Mesendoderm (in vitro differentiated cells): ENCODE data around the gene KRT84.

Experiments
- DNase-seq: peaks from one replicate; pipeline ENCODE4 v3.0.0; 2013
- H2AK5ac ChIP-seq: 2 replicates; pipeline ENCODE4 v1.6.1; 2013; ENCODE audit warnings: low read length, inconsistent platforms
- H2BK120ac ChIP-seq: 2 replicates; pipeline ENCODE4 v1.6.1; 2013; ENCODE audit warnings: low read depth, mild to moderate bottlenecking, low read length, moderate library complexity, mixed read lengths
- H2BK15ac ChIP-seq: replicated peaks from 2 replicates; pipeline ENCODE4 v1.6.1; 2013; ENCODE audit warnings: low read depth, mild to moderate bottlenecking, moderate library complexity
- H2BK5ac ChIP-seq: 2 replicates; pipeline ENCODE4 v1.6.1; 2013; ENCODE audit warnings: low read length, inconsistent platforms
- H3K18ac ChIP-seq: 2 replicates; pipeline ENCODE4 v1.6.1; 2013; ENCODE audit warnings: mild to moderate bottlenecking, low read length, mixed read lengths
- H3K23ac ChIP-seq: one replicate; pipeline ENCODE4 v1.6.1; 2013; ENCODE audit warnings: low read length
- H3K27ac ChIP-seq: 2 replicates; pipeline ENCODE4 v1.5.1; 2013; ENCODE audit warnings: low read depth, mild to moderate bottlenecking, inconsistent platforms, low read length, moderate library complexity
- H3K27me3 ChIP-seq: 2 replicates; pipeline ENCODE4 v1.6.1; 2013; ENCODE audit warnings: low read length, control low read depth, mild to moderate bottlenecking, inconsistent platforms; ENCODE audit not compliant: insufficient read depth, poor library complexity
- H3K36me3 ChIP-seq: 2 replicates; pipeline ENCODE4 v1.6.1; 2013; ENCODE audit warnings: low read length, inconsistent platforms; ENCODE audit not compliant: control insufficient read depth, insufficient read depth
- H3K4ac ChIP-seq: one replicate; pipeline ENCODE4 v1.6.1; 2013; ENCODE audit warnings: low read depth, mild to moderate bottlenecking, low read length, moderate library complexity
- H3K4me1 ChIP-seq: 2 replicates; pipeline ENCODE4 v1.6.1; 2013; ENCODE audit warnings: low read depth, low read length, inconsistent platforms; ENCODE audit not compliant: control insufficient read depth
- H3K4me2 ChIP-seq: 2 replicates; pipeline ENCODE4 v1.6.1; 2013; ENCODE audit warnings: low read length
- H3K4me3 ChIP-seq: 2 replicates; pipeline ENCODE4 v1.5.1; 2013; ENCODE audit warnings: mild to moderate bottlenecking, low read length
- H3K56ac ChIP-seq: one replicate; pipeline ENCODE4 v1.6.1; 2013; ENCODE audit warnings: low read length
- H3K79me1 ChIP-seq: 2 replicates; pipeline ENCODE4 v1.6.1; 2013; ENCODE audit warnings: low read length, inconsistent platforms
- H3K79me2 ChIP-seq: 2 replicates; pipeline ENCODE4 v1.6.1; 2013; ENCODE audit warnings: mild to moderate bottlenecking, low read length; ENCODE audit not compliant: control insufficient read depth, insufficient read depth
- H3K9ac ChIP-seq: 2 replicates; pipeline ENCODE4 v1.6.1; 2013; ENCODE audit warnings: low read length, inconsistent platforms
- H4K5ac ChIP-seq: one replicate; pipeline ENCODE4 v1.6.1; 2013; ENCODE audit warnings: low read length
- H4K8ac ChIP-seq: one replicate; pipeline ENCODE4 v1.6.1; 2013; ENCODE audit warnings: low read depth, mild to moderate bottlenecking, control low read depth, low read length, moderate library complexity
- WGBS: extraction: QIAGEN DNeasy Blood & Tissue Kit; methylation state at CpG from one replicate; pipeline ENCODE4 v1.1.7; 2013; ENCODE audit warnings: low lambda C conversion rate, missing lambda C conversion rate; ENCODE audit not compliant: insufficient coverage; ENCODE audit errors: extremely low coverage; 5-methylcytosine and 5-hydroxymethylcytosine counted together

The KRT84 gene

DNA sequence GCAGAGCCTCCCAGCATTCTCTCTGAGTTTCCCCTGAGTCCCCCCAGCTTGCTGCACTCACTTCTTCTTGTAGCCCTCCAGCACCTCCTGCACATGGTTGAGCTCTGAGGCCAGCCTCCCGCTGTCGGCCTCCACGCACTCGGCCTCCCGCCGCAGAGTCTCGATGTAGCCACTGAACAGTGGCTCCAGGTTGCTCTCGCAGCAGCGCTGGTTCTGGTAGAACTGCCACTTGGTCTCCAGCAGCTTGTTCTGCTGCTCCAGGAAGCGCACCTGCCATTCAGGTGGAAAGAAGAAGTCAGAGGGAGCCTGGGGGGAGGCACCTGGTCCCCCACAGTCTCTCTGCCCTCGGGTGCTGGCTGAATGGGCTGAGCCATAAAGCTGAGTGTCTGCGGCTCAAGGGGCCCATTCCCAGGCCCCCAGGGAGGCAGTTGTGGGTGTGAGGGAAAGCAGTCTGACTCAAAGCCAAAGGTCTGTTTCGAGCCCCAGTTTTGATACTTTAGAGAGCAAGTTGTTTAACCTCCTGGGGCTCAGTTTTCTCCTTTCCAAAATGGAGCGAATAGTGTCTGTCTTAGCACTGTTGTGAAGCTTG, 20.5 kb downstream of the KRT84 start:
- Histone ChIP-seq H3K18ac (no peak overlapping the region), H3K27me3 (no peaks in the 10 kb centered on the region)
- WGBS: no CpG with 5 or more reads among the region's 14 CpGs

DNA sequence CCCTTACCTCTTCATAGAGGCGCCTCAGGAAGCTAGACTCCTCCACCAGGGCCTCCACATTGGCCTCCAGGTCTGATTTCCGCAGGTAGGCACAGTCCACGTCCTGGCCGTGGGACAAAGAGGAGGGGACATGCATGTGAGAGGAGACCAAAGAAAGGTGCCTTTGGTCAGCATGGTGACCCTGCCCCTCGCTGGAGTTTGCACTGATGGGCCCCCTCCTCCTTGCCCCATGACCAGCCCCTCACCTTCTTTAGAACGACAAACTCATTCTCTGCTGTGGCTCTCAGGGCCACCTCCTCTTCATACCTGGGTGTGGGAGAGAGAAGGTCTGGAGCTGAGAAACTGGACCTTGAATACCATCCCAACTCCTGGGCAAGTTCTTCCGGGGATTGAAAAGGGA, 21.4 kb downstream of the KRT84 start:
- no CpG with 5 or more reads among the region's 7 CpGs for WGBS
- H3K36me3 ChIP-seq: no peaks in the 10 kb centered on the region

More for the DNA sequence above, 20.5 kb downstream of the KRT84 start:
- DNase-seq: no peak
- no peak overlapping the region for H3K56ac ChIP-seq
- no peak overlapping the region for H2AK5ac ChIP-seq
- no peaks in the 10 kb centered on the region for H3K4me1 ChIP-seq
- no peaks in the 10 kb centered on the region for H3K79me1 ChIP-seq
- no peak overlapping the region for H3K4me2 ChIP-seq
- H3K9ac ChIP-seq: no peak overlapping the region
- H4K5ac ChIP-seq: no peak overlapping the region
- H3K36me3 ChIP-seq: no peaks in the 10 kb centered on the region
- H3K4ac ChIP-seq: no peak overlapping the region
- no peaks in the 10 kb centered on the region for H3K79me2 ChIP-seq
- no peak overlapping the region for H3K27ac ChIP-seq
- H2BK120ac ChIP-seq: no peak overlapping the region
- no peak overlapping the region for H4K8ac ChIP-seq
- H2BK15ac ChIP-seq: no peak overlapping the region
- H3K23ac ChIP-seq: no peak overlapping the region
- H2BK5ac ChIP-seq: no peak overlapping the region
- no peak overlapping the region for H3K4me3 ChIP-seq

DNA sequence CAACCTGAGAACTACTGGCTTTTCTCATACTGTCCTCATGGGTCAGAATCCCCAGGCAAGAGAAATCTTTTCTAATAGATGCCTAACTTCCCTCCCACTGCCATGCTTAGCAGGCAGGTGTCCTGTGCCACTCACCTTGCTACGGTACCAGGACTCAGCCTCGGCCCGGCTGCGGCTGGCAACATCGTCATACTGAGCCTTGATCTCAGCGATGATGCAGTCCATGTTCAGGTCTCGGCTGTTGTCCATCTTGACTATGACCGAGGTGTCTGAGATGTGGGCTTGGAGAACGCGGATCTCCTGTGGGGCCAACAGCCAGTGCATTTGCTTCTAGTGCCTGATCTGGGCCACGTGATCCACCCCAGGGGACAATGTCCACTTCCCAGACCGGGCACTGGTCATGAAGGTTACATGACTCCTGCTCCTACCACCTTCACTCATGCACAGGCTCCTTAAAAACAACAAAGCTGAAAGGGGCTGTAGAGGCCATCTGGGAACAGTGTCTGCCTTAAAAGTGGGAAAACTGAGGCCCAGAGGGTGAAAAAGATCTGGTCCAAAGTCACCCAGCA, 22.3 kb downstream of the KRT84 start:
- Histone ChIP-seq H3K36me3 (no peaks in the 10 kb centered on the region), H3K27ac (no peak overlapping the region), H2AK5ac (no peak overlapping the region), H3K56ac (no peak overlapping the region), H3K23ac (no peak overlapping the region), H3K4me2 (no peak overlapping the region), H3K79me2 (no peaks in the 10 kb centered on the region), H4K5ac (no peak overlapping the region), H3K79me1 (no peaks in the 10 kb centered on the region), H2BK5ac (no peak overlapping the region), H2BK15ac (no peak overlapping the region), H3K18ac (no peak overlapping the region), H3K4me3 (no peak overlapping the region), H3K4me1 (no peaks in the 10 kb centered on the region), H3K9ac (no peak overlapping the region), H3K4ac (no peak overlapping the region), H4K8ac (no peak overlapping the region), H3K27me3 (no peaks in the 10 kb centered on the region), H2BK120ac (no peak overlapping the region)
- WGBS: no CpG with 5 or more reads among the region's 12 CpGs
- DNase-seq: no peak

More for the DNA sequence above, 21.4 kb downstream of the KRT84 start:
- no peak overlapping the region for H3K4me2 ChIP-seq
- H3K4ac ChIP-seq: no peak overlapping the region
- H2BK15ac ChIP-seq: no peak overlapping the region
- H2AK5ac ChIP-seq: no peak overlapping the region
- no peak overlapping the region for H2BK5ac ChIP-seq
- no peaks in the 10 kb centered on the region for H3K4me1 ChIP-seq
- no peak overlapping the region for H3K56ac ChIP-seq
- no peaks in the 10 kb centered on the region for H3K79me1 ChIP-seq
- H3K4me3 ChIP-seq: no peak overlapping the region
- DNase-seq: no peak
- H4K8ac ChIP-seq: no peak overlapping the region
- no peak overlapping the region for H3K9ac ChIP-seq
- no peaks in the 10 kb centered on the region for H3K27me3 ChIP-seq
- H3K79me2 ChIP-seq: no peaks in the 10 kb centered on the region
- no peak overlapping the region for H2BK120ac ChIP-seq
- H3K23ac ChIP-seq: no peak overlapping the region
- no peak overlapping the region for H4K5ac ChIP-seq
- H3K27ac ChIP-seq: no peak overlapping the region
- H3K18ac ChIP-seq: no peak overlapping the region

DNA sequence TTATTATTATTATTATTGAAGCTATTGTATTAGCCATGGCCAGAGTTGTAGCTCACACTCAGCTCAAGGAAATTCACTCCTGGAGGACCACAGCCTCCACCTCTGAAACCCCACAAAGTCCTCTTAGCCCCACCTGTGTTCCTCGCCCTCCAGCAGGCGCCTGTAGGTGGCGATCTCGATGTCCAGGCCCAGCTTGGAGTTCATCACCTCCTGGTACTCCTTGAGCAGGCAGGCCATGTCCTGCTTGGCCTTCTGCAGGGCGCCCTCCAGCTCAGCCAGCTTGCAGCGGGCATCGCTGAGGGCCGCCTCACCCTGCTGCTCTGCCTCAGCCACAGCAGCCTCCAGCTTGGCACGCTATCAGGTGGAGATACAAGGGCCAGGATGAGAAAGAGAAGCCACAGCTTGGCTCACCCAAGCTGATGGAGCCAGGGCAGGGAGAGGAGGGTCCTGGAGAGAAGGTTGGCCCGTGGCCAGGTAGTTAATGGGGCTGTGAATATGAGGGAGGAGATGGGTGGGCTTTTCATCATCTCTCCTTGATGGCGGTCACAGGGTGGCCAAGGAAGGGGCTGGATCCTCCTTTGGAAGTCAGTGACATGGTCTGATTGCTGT, 23.2 kb downstream of the KRT84 start:
- H3K27me3 ChIP-seq: no peaks in the 10 kb centered on the region
- no peak overlapping the region for H2BK120ac ChIP-seq
- no peaks in the 10 kb centered on the region for H3K36me3 ChIP-seq
- H2BK15ac ChIP-seq: no peak overlapping the region
- peak; percentile 13 for DNase-seq
- H3K79me1 ChIP-seq: no peaks in the 10 kb centered on the region
- H4K5ac ChIP-seq: no peak overlapping the region
- no CpG with 5 or more reads among the region's 11 CpGs for WGBS
- H2BK5ac ChIP-seq: no peak overlapping the region
- no peak overlapping the region for H3K9ac ChIP-seq
- H3K23ac ChIP-seq: no peak overlapping the region
- no peak overlapping the region for H3K4ac ChIP-seq
- no peak overlapping the region for H3K4me2 ChIP-seq
- H3K56ac ChIP-seq: no peak overlapping the region
- H4K8ac ChIP-seq: no peak overlapping the region
- no peaks in the 10 kb centered on the region for H3K4me1 ChIP-seq
- H3K79me2 ChIP-seq: no peaks in the 10 kb centered on the region
- H2AK5ac ChIP-seq: no peak overlapping the region
- no peak overlapping the region for H3K18ac ChIP-seq
- no peak overlapping the region for H3K27ac ChIP-seq
- no peak overlapping the region for H3K4me3 ChIP-seq

DNA sequence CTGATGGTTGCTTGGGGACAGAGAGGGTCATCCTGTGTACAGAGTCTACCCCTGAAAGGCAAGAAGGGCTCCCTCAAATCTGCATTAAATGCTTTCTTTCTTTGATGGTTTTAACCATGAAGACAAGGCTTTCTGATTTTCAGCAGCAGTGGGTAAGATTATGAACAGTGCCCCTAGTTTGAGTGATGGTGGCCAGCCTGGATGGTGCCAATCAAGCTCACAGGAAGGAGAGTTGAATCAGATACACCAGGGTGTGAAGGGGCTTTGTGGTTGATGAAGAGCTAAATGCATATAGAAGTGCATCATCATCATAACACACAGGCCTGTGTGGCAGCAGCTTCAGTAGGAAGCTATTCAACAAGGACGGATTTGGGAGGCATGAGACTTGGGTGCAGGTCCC, 23.9 kb downstream of the KRT84 start:
- Histone ChIP-seq H3K4me2 (no peak overlapping the region), H3K79me2 (no peaks in the 10 kb centered on the region), H2BK120ac (no peak overlapping the region), H3K4ac (no peak overlapping the region), H2AK5ac (no peak overlapping the region), H3K9ac (no peak overlapping the region), H2BK15ac (no peak overlapping the region), H3K27ac (no peak overlapping the region), H3K18ac (no peak overlapping the region), H3K36me3 (no peaks in the 10 kb centered on the region), H4K8ac (no peak overlapping the region), H3K23ac (no peak overlapping the region), H4K5ac (no peak overlapping the region), H2BK5ac (no peak overlapping the region), H3K56ac (no peak overlapping the region), H3K27me3 (no peaks in the 10 kb centered on the region), H3K79me1 (no peaks in the 10 kb centered on the region), H3K4me3 (no peak overlapping the region), H3K4me1 (no peaks in the 10 kb centered on the region)
- WGBS: no CpG with 5 or more reads among the region's 1 CpG
- no peak for DNase-seq
